ENCODE results near the gene XPO1.
"Not testable (repeated sequence)": the region's sequence is repeated elsewhere in the genome, so short reads cannot be mapped to it uniquely, and the experiment has no call there.

Gene XPO1

DNA sequence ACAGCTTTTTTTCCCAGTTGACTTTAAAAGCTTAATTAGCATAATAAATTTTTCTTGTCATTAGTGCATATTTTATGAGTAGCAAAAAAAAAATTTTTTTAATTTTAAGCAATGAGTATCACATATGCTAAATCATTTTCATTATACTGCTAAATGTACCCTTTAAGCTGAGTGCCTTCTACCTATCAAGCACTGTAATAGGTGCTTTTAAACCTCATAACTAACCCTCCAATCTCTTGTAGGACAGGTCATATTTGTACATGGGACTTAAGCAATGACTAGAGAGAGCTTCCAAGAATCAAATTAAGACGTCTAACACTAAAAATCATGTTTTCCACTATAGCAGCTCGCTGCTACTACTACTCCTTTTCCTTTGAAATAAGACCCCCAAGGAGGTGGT, 7.4 kb downstream of the XPO1 start:
- DNase-seq = no peak

DNA sequence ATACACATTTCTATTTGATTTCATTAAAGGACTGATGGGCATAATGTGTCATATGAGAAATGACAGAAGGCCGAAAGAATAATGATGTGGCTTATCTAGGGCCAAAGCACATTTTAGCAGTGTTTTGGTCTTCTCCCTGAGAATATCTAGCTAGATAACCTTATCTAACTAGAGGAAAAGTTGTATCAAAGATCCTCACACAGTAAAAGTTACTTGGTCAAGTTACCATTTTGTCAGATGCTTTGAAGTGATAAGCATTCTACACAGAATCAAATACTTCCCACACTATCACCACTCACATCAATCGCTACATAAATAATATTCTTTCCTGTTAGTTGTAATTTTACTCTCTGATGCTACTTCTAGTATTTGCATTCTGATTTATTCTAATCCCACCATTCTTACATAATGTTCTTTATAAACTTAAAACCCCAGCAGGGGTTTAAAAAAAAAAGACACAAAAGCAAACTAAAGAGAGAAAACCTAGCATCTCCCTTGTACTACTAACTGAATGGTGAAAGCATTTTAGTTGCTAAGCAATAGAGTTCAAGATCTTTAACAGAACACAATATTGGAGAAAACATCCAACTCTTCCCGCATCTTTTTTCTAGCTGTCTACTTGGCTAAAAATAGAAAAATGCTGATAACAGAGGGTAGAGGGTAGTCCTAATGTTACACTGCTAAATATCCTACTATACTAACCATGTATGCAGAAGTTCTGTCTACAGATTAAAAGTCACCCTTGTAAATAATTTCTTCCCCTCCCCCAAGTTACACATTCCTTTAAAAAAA, 8.0 kb downstream of the XPO1 start:
- no peak for DNase-seq

DNA sequence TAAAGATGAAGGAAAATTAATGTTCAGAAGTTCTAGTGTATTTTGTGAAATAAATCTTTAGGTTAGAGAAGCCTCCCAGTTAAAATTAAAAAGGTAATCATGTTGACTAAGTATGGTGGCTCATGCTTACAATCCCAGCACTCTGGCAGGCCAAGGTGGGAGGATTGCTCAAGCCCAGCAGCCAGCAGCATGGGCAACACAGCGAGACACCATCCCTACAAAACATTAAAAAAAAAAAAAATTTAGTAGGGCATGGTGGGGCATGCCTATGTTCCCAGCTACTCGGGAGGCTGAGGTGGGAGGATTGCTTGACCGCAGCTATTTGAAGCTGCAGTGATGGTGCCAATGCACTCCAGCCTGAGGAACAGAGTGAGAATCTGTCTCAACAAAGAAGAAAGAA, 17.9 kb downstream of the XPO1 start:
- DNase-seq = no peak

DNA sequence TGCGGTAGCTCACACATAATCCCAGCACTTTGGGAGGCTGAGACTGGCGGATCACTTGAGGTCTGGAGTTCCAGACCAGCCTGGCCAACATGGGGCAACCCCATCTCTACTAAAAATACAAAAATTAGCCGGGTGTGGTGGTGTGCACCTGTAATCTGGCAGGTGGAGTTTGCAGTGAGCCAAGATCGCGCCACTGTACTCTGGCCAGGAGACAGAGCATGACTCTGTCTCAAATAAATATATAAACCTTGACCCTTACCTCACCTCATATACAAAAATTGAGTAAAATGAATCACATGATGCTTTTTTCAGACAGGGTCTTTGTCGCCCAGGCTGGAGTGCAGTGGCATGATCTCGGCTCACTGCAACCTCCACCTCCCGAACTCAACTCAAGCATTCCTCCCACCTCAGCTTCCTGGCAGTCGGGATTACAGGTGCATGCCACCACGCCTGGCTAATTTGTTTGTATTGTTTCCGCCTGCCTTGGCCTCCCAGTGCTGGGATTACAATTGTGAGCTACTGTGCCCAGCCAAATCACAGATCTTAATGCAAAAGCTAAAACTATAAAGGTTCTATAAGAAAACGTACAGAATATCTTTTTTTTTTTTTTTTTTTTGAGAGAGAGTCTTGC, 25.3 kb downstream of the XPO1 start:
- no peak for DNase-seq

DNA sequence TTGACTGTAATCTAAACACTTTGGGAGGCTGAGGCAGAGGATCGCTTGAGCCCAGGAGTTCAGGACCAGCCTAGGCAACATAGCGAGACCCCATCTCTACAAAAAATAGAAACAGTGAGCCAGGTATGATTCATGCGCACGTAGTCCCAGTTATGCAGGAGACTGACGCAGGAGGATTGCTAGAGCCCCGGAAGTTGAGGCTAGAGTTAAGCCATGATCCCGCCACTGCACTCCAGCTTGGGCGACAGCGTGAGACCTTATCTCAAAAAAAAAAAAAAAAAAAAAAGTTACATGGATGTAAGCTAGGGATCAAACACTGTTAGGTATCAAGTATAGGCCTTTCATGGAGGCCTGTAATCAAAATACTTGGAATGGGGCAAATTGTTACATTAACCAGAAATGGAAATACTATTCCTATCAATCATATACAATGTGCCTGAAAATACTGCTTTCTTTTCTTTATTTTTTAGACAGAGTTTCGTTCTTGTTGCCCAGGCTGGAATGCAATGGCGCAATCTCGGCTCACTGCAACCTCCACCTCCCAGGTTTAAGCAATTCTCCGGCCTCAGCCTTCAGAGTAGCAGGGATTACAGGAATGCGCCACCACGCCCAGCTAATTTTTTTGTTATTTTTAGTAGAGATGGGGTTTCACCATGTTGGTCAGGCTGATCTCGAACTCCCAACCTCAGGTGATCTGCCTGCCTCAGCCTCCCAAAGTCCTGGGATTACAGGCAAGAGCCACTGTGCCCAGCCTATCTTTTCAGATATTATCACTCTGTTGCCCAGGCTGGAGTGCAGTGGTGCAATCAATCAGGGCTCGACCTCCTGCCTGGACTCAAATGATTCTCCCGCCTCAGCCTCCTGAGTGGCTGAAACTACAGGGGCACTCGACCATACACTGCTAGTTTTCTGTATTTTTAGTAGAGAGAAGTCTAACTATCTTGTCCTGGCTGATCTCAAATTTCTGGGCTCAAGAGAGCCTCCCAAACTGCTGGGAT, 27.2 kb downstream of the XPO1 start:
- no peak for DNase-seq

DNA sequence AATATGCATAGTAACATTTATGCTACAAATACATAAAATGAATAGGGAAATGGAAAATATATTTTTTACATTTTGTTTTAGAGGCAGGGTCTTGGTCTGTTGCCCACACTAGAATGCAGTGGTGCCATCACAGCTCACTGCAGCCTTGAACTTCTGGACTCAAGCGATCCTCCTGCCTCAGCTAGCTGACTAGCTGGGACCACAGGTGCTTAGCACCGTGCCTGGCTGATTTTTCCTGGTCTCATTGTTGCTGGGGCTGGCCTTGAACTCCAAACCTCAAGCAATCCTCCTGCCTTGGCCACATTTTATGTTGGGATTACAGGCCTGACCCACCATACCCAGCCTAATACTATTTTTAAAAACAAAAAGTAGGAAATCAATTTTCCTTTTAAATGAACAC, 33.2 kb downstream of the XPO1 start:
- DNase-seq = no peak

DNA sequence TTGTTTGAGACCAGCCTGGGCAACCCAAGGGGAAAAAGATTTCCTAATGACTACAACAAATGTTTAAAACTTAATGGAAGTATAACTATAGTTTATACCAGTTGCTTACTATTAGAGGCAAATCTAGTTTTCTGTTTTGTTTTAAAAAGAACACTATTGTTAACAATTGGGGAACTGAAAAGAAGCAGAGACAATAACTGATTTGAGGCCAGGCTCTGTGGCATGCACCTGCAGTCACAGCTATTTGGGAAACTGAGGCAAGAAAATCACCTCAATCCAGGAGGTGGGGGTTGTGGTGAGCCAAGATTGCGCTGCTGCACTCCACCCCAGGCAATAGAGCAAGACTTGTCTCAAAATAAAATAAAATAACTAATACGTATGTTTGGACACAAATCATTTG, 39.1 kb downstream of the XPO1 start:
- DNase-seq = no peak

DNA sequence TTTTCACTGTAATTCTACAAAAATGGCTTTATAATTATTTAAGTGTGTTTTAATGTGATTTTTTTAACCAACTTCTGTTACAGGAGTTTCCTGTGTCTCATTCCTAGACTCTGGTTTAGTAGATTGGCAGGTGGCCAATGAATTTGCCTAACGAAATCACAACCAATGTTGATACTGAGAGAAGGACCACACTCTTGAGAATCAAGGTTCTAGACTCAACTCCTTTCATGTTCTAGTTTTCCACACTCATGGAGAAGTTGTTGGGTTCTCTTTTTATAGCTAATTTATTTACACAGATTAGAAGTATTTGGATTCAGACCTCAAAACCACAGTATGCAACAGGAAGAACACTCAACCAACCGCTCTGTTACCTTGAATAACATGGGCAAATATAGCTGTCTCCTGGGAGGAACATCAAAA, 44.6 kb downstream of the XPO1 start:
- no peak for DNase-seq

DNA sequence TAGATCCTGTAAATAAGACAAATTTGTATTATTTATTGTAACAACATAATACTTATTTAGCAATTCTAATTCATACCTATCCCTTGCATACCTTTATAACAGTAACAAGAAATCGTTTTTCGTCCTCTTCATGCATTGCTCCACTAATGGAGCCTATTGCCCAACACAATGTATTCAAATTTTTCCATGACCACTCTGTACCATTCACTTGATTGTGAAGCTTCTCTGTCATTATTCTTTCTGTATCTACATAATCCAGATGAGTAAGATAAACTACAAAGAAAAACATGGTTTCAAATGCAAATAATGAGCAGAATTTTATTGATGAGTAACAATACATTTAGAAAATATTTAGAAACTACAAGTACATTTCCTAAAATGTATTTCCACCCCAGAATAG, 45.7 kb downstream of the XPO1 start:
- DNase-seq = no peak

DNA sequence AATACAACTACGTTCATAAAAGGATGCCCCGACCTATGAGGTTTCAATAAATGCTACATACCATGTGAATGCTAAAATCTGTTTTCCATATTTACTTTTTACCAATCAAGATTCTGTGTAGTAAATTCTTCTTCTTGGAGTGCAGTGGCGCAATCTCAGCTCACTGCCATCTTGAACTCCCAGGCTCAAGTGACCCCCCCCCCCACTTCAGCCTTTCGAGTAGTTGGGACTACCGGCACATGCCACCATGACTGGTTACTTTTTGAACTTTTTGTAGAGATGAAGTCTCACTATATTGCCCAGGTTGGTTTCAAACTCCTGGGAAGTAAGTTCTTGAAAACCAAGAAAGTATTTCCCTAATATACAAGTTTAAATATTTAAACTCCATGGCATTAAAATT, 52.9 kb downstream of the XPO1 start:
- no peak for DNase-seq

DNA sequence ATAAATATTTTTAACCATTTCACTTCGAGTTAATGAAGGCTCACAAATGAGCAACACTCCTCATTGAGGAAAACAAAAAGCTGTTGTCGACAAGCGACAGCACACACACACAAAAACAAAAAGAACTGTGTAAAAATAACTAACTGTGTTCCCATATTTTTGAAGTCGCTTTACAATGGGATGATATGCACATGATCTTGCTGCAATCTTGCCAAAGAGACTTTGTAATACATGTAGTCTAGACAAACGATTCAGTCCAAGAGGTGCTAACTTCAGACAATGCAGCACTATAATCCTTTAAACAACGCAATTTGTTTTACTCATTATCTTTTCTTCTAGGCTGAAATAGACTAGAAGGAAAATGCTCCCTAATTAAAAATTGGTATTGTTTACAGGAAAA, 60.1 kb downstream of the XPO1 start:
- no peak for DNase-seq

DNA sequence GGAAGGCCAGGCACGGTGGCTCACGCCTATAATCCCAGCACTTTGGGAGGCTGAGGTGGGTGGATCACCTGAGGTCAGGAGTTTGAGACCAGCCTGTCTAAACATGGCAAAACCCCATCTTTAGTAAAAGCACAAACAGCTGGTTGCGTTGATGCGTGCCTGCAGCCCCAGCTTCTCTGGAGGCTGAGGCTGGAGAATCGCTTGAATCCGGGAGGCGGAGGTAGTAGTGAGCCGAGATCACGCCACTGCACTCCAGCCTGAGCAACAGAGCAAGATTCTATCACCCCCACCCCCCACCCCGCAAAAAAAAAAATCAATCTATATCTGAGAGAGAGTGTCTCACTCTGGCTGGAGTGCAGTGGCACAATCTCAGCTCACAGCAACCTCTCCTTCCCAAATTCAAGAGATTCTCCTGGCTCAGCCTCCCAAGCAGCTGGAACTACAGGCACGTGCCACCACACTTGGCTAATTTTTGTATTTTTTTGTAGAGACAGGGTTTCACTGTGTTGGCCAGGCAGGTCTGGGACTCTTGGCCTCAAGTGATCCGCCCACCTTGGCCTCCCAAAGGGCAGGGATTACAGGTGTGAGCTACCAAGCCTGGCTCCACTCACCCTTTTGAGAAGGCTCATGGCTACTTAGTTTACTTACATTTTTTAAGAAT, 61.1 kb downstream of the XPO1 start:
- not testable (repeated sequence) for DNase-seq

DNA sequence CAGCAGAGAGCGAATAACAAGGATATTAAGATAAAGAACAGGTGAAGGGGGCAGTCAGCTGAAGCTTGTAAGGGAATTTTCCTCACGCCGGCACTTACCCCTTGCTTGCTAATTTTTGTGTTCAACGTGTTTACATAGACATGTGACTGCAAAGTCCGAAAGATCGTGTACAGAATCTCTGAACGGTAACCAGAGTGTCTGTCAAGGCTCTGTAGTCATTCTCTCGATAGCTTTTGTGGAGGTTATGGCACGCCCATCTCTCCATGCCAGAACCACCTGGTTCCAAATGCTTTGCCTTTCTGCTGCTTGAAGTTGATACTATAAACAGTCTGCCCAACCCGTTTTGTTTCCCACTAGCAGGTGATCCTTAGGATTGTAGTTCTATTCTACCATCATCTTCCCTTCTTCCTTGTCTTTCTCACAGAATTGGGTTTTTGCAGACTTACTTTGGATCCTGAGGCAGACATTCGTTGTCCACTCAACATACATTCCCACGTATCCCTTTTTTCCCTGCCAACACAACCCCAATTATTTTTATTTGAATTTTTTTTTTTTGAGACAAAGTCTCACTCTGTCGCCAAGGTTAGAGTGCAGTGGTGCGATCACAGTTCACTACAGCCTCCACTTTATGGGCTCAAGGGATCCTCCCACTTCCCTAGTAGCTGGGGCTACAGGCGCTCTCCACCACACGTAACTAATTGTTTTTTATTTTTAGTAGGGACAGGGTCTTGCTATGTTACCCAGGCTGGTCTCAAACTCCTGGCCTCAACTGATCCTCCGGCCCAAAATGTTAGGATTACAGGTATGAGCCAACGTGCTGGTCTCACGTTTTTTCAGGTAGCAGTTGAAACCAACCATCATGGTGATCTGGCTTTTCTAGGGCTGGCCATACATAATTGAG, 66.0 kb downstream of the XPO1 start:
- no peak for DNase-seq

DNA sequence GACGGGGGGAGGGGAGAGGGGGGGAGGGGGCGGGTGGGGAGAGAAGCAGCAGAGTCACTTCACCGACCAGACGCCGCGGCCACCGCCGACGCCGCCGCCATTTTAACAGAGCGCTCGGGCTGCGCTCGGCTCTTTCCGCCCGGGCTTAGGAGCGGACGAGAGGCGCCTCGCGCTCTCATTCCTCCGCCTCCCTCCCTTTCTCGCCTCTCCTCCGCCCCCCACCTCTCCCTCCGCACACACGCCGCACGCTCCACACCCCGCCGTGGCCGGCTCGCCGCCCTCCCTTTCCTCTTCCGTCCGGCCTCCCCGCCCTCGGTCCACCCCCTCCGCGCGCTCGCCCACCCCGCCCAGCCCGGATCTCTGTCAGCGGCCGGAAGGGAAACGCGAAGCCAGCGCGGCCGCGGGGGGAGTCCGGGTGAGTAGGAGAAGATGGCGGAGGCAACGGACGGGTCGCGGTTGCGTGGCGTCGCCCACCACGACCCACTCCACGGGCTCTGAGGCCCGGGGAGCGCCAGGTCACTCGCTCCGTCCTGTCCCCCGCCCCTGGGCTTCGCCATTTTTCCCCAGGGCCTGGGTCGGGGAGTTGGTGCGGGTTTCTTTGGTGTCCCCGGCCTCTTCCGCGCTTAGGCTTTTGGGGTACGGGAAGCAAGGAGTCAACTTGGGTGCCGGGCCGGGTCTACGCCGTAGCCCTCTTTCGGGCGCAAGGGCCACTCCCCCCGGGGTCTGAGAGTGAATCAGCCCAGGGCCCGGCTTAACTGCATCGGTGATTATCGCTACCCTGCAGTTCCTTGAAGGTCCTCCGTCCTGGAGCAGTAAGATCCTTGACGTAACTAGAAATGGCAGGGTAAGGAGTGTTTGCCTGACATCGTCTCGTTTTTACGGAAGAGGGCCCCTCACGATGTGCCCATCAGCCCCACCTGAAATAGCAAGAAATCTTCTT, 66.9 kb downstream of the XPO1 start, which contains the start of gene USP34:
TSS of gene USP34 (minus strand) at position 123 of the 940 bp plus-strand sequence. CDS start 395 bp downstream, outside the sequence.
- peak; percentile 71 to 83 for DNase-seq

DNA sequence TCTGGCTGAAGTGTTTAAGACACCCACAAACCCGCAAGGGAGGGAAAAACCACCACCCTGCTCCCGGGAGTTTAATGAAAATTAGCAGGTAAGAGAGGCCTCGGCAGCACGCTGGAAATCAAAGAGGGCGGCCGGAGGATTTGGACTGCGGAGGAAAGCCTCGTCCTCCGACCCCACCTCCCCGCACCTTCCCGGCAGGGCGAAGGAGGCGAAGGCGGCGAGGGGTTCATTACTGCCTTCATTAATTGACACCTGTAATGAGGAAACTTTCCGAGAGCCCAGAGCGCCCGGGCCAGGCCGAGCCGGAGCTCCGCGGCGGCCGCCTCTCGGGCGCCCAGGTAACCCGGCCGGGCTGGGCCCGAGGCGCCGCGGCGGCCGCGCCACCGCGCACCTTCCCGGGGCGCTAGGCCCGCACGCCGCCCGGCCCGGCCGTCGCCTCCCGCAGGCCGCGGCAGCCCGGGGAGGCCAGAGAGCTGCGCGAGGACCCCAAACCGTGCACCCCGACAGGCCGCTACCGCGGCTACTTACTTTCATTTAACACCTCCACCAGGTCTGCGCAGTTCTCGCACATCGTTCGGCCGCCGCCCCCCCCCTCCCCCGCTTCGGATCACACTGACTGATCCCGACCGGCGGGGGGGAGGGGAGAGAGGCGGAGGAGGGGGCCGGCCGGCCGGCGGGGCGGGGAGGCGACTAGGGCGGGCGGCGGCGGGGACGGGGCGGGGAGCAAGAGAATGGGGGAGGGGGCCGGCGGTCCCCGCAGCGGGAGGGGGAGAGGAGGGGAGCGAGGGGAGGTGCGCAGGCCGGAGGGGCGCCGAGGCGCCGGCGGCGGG, 67.8 kb downstream of the XPO1 start:
- DNase-seq = no peak

DNA sequence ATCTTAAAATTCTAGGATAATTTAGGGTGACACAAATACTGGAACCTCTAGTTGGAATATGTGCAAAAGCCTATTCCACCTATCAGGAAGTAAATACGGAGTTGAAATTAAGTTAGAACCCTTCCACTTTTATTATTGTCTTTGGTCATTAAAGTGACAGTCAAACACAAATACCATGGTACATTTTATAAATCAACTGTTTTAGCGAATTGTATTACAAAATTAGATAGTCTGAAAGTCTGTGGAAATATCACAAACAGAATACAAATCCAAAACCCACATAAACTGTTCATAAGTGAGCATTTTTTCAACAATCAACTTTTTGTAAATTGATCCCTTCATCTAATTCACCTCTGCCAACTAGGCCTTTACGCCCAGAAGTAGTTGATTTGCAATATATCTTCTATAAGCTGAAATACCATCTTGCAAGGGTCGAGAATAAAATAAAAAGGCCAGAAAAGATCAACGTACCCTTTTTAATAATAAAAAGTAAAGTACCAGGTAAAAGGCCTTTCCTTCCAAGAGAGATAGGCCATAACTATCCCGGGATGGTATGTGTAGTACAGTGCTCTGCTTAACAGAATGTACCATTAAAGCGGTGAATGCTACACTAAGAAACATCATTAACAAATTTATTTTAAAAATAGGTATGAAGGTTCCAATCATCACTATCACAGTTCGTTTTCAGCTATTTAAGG, 68.6 kb downstream of the XPO1 start:
- DNase-seq = no peak

DNA sequence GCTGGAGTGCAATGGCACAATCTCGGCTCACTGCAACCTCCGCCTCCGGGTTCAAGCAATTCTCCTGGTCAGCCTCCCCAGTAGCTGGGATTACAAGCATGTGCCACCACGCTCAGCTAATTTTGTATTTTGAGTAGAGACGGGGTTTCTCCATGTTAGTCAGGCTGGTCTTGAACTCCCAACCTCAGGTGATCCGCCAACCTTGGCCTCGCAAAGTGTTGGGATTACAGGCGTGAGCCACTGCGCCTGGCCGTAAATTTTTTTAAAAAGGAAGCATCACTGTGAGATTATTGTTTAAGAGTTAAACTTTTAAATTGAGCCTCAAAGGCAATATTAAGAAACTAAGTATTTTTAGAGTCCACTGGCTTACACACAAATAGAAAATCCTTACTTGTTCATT, 69.9 kb downstream of the XPO1 start:
- DNase-seq = not testable (repeated sequence)

DNA sequence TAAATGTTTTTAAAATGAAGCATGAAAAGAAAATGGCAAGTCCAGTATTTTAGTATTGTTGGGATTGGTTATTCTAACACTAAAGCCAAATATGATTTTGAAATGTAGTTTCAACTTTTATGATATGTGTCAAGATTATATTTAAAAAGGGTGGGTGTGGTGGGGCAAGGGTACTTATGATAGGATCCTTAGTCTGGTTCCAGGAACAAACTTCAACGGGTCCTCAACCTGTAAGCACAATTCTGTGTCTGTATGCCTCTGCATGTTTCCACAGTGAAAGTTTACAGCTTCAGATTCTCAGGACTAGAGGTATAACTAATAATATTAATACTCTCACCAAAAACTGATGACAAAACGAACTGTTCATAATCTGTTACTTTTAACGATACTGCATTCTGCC, 73.1 kb downstream of the XPO1 start:
- no peak for DNase-seq

Data from cerebellar nuclear complex (tissue), 1 donor.